AG09309 (cell line): ENCODE measurements around the gene WDR44.
"Not testable (repeated sequence)": the region's sequence is repeated elsewhere in the genome, so short reads cannot be mapped to it uniquely, and the experiment has no call there.

Experiments
- DNase-seq: peaks from one replicate; pipeline ENCODE4 v3.0.0-alpha.2; 2010; ENCODE audit warnings: low read depth
- H3K4me3 ChIP-seq: 2 replicates; pipeline ENCODE4 v1.5.1; 2011; ENCODE audit warnings: mild to moderate bottlenecking, low read depth, low read length, moderate library complexity; ENCODE audit not compliant: control insufficient read depth
- TF ChIP-seq, protein P1 (sequence below): IDR thresholded peaks from 2 replicates; pipeline ENCODE4 v1.5.1; 2011; ENCODE audit warnings: mild to moderate bottlenecking, low read depth, low read length, inconsistent platforms; ENCODE audit not compliant: insufficient read depth, control insufficient read depth; ENCODE audit errors: missing control alignments

The WDR44 gene

DNA sequence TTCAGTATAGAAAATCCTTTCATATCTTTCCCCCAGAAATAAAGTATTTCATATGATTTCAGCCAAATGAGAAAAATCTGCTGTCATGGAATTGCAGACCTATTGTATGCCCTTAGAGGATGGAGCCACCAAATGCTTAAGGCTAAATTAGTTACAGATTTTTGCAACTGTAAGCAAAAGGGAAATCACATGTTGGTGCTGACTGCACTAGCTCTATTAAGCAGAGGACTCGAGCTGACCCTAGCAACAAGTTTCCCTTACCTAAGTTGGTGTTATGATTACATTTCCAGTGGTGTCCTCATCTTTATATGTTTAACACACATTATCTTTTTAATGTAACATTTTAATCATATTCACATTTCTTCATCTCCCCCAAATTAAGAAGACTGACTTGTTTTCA lies 91.4 kb downstream of the WDR44 start:
- TF ChIP-seq, protein P1, sequence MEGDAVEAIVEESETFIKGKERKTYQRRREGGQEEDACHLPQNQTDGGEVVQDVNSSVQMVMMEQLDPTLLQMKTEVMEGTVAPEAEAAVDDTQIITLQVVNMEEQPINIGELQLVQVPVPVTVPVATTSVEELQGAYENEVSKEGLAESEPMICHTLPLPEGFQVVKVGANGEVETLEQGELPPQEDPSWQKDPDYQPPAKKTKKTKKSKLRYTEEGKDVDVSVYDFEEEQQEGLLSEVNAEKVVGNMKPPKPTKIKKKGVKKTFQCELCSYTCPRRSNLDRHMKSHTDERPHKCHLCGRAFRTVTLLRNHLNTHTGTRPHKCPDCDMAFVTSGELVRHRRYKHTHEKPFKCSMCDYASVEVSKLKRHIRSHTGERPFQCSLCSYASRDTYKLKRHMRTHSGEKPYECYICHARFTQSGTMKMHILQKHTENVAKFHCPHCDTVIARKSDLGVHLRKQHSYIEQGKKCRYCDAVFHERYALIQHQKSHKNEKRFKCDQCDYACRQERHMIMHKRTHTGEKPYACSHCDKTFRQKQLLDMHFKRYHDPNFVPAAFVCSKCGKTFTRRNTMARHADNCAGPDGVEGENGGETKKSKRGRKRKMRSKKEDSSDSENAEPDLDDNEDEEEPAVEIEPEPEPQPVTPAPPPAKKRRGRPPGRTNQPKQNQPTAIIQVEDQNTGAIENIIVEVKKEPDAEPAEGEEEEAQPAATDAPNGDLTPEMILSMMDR = no peak
- DNase-seq = peak; percentile 1
- H3K4me3 ChIP-seq = no peak overlapping the region

DNA sequence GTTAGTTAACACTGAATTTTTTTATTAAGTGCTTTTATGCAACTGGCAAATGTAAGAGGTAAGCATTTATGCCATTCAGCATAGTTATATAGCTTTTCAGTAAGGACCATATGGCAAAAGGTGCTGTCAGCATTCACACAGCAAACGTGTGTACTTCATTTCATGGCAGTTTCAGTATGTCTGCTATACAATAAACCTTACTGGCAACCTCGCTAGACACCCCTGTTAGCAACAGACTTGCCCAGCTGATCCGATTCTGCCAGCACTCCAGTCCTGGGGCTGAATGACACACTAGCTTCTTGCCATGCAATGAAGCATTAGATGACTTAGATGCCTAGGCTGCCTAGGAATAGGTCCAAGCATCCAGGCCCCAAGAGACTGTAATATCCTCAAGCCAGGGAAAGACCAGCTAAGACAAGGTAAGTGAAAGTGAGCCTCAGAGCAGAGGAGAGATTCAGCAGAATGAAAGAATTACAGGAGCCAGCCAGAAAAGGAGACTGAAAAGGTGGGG lies 102.4 kb downstream of the WDR44 start:
- TF ChIP-seq, protein P1 = no peak
- DNase-seq = no peak
- no peak overlapping the region for H3K4me3 ChIP-seq

DNA sequence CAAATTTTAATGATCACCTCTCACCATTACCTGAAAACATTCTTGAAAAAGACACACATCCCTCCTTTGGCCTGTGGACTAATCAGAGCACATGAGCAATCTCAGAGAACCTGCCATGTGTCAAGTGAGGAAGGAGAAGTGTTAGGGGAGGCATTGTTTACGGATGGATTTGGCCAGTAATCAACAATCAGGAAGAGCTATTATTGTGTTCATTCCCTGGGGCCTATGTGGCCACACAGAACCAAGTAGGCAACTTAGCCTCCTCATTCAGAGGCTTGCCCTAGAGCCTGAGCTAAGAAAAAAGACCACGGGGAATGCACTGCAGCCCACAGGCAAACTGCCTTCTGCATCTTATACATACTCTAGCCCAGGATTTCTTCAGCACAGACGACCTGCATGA lies 109.1 kb downstream of the WDR44 start:
- H3K4me3 ChIP-seq = no peak overlapping the region
- TF ChIP-seq, protein P1 = no peak
- DNase-seq = no peak

DNA sequence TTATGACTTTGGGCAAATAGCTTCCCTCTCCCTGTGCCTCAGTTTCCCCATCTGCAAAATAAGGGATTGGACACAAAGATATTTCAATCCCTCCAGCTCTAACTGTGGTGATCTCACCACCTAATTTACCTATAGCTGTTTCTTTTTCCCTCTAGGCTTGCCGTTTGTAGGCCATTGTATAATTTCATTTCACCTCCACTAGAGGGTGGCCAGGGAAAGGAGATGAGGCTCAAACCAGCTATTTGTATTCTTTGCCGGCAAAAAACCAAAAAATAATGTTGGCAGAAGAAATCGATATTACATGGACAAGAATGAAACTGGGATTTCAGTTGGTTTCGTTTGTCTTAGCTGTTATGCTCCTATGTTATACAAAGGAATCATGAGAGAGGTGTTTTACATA lies 113.6 kb downstream of the WDR44 start:
- H3K4me3 ChIP-seq = no peak overlapping the region
- peak; percentile 2 for DNase-seq
- TF ChIP-seq, protein P1 = peak; percentile 59

DNA sequence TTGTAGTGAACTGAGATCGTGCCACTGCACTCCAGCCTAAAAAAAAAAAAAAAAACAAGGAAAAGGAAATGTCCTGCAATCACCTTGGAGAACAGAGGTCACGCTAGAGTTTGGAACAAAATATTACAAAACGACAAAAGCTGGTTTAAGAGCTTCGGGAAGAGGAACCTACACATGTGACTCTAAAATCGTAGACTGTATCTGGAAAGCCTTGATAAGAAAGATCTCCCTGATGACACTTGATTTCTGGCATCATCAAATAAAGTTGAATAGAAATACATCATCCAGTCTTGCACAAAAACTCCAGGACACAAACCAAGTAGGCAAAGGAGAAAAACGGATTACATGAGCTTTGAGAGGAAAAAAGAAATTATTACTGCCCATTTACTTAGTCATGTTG lies 118.6 kb downstream of the WDR44 start:
- DNase-seq = no peak
- TF ChIP-seq, protein P1 = no peak
- H3K4me3 ChIP-seq = no peak overlapping the region

DNA sequence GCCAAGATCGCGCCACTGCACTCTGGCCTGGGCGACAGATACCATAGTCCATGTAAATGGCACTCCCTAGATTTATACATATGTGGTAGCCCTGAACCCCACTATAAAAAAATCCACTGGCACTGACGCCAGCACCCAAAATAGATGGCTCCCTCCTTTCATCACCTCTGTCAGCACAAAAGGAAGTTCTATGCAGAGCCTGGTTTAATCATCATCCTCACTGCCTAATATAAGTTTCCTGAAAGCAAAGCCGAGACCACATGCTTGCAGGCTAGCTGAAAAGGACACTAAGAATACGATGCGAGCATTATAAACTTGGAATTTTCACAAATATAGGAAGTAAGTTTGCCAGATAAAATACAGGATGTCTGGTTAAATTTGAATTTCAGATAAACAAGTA lies 122.2 kb downstream of the WDR44 start:
- H3K4me3 ChIP-seq = no peak overlapping the region
- TF ChIP-seq, protein P1 = no peak
- DNase-seq = no peak

DNA sequence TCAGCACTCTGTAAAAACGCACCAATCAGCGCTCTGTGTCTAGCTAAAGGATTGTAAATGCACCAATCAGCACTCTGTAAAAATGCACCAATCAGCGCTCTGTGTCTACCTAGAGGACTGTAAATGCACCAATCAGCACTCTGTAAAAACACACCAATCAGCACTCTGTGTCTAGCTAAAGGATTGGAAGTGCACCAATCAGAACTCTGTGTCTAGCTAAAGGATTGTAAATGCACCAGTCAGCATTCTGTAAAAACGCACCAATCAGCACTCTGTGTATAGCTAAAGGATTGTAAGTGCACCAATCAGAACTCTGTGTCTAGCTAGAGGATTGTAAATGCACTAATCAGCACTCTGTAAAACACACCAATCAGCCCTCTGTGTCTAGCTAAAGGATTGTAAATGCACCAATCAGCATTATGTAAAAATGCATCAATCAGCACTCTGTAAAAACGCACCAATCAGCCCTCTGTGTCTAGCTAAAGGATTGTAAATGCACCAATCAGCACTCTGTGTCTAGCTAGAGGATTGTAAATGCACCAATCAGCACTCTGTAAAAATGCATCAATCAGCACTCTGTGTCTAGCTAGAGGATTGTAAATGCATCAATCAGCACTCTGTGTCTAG lies 124.9 kb downstream of the WDR44 start:
- not testable (repeated sequence) for DNase-seq, H3K4me3 ChIP-seq
